Epithelial cell of prostate (primary cell): ENCODE results near the gene CHP2.
"Not testable (repeated sequence)": the region's sequence is repeated elsewhere in the genome, so short reads cannot be mapped to it uniquely, and the experiment has no call there.

Source experiments
- DNase-seq: peaks from one replicate; pipeline ENCODE4 v3.0.0-alpha.2; 2011; ENCODE audit warnings: low read depth, low spot score
- H3K27ac ChIP-seq: fragments of 450-650 bp; 2 replicates; pipeline ENCODE4 v1.5.1; 2017; ENCODE audit warnings: mild to moderate bottlenecking

Gene CHP2

DNA sequence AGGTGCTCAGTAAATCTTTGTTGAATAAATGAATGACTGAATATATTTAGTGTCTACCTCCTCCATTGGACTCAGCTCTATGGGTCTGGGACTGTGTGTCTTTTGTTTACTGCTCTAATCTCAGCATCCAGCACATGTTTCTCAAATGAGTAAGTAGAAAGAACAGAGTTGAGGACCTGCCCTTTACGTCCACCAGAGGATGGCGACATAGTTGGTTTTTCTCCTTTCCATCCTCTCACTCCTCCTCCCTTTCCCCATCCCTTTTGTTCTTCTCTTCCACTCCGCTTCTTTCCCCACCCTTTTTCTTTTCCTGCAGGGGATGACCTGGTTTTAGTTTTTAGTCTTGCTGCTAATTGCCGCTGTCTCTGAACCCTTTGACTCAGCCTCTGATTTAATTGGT lies 12.1 kb upstream of the CHP2 start:
- no peak overlapping the region for H3K27ac ChIP-seq
- DNase-seq: no peak

DNA sequence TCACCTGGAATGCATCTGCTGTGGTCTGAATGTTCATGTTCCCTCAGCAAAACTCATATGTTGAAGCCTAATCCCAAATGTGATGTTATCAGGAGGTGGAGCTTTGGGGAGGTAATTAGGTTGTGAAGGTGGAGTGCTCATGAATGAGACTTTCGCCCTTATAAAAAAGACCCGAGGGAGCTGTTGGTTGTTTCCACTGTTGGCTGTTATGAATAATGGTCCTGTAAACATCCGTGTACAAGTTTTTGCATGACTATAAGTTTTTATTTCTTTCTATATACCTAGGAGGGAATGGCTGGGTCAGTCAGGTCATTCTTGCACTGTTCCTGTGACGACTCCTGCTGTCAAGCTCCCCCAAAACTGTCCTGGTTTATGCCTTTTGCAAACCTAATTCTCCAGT lies 9.6 kb upstream of the CHP2 start:
- DNase-seq: no peak
- H3K27ac ChIP-seq: no peak overlapping the region

DNA sequence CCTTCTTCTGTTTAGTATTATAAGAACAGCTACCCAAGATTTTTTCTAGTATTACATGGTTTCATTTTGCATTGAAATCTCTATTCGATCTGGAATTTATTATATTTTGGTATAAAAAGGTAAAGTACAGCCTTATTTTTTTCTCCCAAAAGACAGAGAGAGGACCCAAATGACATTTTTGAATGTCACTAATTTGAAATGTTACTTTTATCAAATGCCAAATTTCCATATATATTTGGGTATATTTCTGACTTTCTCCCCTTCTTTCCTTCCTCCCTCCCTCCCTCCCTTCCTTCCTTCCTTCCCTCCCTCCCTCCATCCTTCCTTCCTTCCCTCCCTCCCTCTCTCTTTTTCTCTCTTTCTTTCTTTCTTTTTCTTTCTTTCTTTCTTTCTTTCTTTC lies 6.2 kb upstream of the CHP2 start:
- DNase-seq: no peak
- no peak overlapping the region for H3K27ac ChIP-seq

DNA sequence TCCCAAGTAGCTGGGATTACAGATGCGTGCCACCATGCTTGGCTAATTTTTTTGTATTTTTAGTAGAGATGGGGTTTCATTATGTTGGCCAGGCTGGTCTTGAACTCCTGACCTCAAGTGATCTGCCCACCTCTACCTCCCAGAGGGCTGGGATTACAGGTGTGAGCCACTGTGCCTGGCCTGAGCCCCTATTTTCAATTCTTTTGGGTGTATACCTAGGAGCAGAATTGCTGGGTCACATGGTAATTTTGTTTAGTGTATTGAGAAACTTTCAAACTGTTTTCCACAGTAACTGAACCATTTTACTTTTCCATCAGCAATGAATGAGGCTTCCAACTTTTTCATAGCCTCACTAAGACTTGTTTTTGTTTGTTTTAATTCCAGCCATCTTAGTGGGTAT lies 3.8 kb upstream of the CHP2 start:
- not testable (repeated sequence) for H3K27ac ChIP-seq, DNase-seq

DNA sequence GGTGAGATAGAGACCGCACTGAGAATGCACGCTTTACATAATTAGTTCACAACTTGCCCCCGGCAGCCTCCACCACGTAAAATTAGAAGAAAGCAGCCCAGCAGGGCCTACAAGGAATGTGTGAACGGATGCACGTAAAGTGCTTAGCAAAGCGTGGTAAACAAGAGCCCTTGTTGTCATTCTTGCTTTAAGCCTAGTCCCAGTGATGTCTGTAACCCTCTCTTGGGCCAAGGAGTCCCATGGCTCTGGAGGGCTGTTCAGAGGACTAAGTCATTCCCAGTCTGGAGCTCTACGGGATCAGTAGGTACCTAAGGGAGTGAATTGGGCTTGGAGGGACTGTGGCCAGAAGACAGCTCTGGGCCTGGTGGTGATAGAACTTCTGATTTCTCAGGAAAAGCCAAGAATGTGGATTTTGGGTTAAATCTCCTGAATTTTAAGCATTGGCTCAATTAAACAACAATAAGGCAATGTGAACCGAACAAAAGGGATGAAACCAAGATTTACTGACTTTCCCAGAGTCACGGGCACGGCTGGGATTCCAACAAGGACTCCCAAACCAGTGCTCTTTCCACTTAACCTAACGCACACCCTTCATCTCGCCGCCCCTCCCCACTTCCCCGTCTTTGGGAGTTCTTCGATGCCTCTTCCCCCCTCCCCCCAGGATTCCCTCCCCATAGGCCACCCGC lies 775 bp upstream of the CHP2 start:
- no peak overlapping the region for H3K27ac ChIP-seq
- DNase-seq: no peak

DNA sequence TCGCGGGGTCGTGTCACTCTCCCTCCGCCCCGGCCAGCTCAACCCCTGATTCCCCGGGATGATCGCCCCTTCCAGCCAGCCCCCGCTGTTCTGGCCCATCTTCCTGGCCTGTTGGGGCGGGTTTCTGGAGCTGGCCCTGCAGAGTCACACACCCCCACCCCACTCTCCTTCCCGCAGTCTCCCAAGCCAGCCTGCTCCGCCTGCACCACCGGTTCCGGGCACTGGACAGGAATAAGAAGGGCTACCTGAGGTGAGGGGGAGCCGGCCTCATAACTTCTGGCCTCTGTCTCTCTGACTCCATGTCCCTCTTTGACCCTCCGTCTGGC lies 621 bp downstream of the CHP2 start:
- DNase-seq: no peak
- no peak overlapping the region for H3K27ac ChIP-seq

DNA sequence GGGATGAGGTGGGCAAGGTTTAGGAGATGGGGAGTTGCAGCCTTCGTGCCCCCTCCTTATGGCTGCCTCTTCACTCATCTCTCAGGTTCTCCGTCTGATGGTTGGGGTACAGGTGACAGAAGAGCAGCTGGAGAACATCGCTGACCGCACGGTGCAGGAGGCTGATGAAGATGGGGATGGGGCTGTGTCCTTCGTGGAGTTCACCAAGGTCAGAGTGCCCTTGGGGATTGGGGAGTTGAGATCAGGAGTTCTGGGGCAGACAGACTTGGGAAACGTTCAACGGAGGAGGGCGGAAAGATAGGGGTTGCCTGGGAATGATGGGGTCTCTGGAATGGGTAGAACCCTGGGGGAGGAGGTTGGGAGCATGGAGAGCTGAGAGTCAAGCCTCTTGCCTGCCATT lies 2.3 kb downstream of the CHP2 start:
- no peak for DNase-seq
- H3K27ac ChIP-seq: no peak overlapping the region

DNA sequence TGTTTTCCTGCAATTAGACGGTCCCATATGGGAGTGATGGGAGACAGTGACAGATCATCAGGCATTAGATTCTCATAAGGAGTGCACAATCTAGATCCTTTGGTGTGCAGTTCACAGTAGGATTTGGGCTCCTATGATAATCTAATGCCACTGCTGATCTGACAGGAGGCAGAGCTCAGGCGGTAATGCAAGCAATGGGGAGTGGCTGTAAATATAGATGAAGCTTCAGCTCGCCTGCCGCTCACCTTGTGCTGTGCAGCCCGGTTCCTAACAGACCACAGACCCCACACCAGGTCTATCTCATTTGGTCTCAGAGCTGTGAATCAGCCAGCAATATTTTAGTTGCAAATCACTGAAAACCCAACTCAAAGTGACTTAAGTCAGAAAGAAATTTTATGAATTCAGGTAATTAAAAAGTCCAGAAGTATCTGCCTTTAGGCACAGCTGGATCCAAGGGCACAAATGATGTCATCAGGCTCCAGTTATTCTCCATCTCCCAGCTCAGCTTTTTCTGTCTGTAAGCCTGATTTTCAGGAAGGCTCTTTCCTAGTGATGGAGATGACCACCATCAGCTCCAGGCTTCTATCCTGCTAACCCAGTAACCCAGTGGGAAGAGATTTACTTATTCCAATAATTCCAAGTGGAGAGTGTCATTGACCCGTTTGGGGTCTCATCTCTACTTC lies 3.3 kb downstream of the CHP2 start:
- H3K27ac ChIP-seq: no peak overlapping the region
- no peak for DNase-seq

DNA sequence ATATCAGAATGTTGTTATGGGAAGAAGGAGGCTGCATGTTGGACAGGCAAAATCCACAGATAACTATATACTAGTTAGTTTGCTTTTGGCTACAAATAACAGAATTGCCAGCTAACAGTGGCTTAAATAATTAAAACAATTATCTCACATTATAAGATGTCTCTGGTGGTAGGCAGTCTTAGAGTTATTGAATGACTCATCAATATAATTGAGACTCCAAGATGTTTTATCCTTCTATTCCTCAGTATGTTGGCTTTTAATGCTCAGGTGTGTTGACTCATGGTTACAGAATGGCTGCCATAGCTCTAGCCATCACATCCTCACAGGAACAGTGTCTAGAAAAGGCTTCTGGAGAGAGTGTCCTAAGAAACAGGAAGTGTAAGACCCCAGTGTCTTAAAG lies 11.1 kb downstream of the CHP2 start:
- H3K27ac ChIP-seq: no peak overlapping the region
- DNase-seq: no peak

DNA sequence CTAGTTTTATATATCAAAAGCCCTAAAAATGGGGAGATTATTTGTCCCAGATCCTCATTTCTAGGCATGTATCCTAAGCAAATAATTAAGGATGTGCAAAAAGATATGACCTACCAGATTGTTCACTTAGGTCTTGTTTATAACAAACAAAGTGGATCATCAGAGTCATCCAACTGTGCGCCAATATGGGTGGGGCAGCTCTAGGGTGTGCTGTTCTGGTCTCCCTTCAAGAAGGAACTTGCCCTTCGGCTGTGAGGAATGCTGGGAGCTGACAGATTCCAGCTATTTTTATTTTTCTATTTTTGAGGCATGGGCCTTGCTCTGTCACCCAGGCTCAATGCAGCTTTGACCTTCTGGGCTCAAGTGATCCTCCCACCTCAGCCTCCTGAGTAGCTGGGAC lies 13.8 kb downstream of the CHP2 start:
- H3K27ac ChIP-seq: peak overlapping the region; percentile 30
- DNase-seq: peak; percentile 69

DNA sequence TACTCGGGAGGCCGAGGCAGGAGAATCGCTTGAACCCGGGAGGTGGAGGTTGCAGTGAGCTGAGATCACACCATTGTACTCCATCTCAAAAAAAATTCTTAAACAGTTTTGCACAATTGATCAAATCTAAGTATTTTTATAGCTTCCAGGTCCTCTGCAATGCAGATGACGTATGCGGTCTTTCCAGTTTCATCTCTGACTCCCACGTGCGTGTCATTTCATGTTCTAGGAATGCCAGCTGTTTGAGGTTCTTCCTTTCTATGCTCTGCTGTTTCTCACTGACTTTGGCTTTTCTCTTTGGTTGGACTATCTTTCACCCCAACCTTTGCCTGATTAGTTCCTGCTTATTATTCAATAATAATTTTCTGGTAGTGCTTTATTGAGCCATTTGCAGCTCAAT lies 16.2 kb downstream of the CHP2 start:
- peak overlapping the region; percentile 90 for H3K27ac ChIP-seq
- DNase-seq: peak; percentile 81

DNA sequence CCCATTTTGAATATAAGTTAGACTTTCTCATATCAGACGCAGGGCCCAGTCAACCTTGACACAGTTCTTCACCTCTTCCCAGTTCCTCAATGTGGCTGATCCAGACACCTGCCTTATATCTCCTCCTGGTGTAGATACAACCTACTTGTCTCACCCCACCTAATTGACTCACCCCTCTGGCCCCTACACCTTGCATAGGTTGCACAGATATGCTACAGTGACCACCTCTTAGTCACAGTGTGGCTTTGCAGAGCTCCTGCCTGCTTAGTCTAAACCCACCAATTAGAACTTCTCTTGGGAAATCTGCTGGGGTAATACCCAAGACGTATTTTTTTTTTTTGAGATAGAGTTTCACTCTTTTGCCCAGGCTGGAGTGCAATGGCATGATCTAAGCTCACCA lies 16.8 kb downstream of the CHP2 start:
- DNase-seq: peak; percentile 89
- H3K27ac ChIP-seq: peak overlapping the region; percentile 90

DNA sequence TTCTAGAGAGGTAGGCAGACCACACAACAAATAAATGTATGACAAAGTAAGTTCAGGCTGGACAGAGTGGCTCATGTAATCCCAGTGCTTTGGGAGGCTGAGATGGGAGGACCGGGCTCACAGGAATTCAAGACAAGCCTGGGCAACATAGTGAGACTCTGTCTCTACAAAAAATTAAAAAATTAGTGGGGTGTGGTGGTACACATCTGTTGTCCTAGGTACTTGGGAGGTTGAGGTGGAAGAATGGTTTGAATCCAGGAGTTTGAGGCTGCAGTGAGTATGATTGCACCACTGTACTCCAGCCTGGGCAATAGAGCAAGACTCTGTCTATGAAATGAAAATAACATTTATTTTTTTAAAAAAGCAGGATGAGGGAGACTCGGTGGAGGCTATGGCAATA lies 18.5 kb downstream of the CHP2 start:
- DNase-seq: no peak
- H3K27ac ChIP-seq: no peak overlapping the region

DNA sequence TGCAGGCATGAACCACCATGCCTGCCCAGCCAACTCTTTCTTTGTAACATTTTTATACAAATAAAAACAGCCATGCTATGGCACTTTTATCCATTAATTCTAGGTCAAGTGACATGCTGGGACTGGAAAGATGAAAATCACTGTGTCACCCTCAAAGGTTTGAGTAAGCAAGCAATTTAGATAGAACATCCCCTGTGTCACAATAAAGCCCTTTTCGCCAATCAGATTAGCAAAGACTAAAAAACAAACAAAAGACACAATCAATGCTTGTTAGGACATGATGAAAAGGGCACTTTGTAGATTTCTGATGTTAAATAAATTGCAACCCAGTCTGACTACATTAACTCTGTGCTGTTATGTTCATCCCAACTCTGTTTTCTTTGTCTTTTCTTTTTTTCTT lies 26.4 kb downstream of the CHP2 start:
- no peak for DNase-seq
- no peak overlapping the region for H3K27ac ChIP-seq

DNA sequence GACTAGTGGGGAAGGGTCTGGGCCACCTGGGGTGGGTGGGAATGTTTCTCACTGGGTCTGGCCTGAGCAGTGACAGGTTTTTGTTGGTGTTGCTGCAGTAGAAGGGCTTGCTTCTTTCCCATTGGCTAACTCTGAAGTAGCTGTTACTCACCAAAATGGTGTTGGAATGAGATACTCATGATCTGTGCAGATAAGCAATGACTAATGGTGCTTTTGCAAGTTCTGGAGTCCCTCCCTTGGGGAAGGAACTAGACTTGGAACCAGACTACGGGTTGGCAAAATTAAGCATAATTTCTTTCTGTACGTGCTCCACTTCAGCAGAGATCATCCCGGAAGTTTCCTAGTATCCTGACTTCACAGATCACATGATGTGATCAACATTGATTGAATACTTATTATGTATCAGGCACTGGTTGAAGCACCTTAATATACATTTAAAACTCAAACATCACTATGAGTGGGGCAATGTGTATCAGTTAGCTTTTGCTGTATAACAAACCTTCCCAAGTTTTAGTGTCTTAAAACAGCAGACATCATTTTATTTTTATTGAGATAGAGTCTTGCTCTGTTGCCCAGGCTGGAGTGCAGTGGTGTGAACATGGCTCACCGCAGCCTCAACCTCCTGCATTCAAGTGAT lies 30.1 kb downstream of the CHP2 start:
- DNase-seq: peak; percentile 91
- peak overlapping the region; percentile 14 for H3K27ac ChIP-seq

DNA sequence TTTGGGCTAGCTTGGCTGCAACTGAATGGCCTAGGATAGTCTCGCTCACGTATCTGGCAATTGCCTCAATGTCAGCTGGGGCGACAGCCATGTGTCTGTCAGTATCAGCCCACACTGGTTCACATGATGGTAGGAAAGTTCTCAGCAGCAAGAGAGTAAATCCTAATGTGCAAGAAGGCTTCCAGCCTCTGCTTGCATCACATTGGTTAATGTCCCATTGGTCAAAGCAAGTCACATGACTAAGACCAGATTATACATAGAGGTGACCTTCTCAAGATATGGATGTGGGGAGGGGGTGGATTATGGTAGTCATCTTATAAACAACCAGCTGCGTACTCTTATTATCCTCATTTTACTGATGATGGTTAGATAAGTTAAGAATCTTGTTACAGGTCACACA lies 31.0 kb downstream of the CHP2 start:
- DNase-seq: no peak
- no peak overlapping the region for H3K27ac ChIP-seq

DNA sequence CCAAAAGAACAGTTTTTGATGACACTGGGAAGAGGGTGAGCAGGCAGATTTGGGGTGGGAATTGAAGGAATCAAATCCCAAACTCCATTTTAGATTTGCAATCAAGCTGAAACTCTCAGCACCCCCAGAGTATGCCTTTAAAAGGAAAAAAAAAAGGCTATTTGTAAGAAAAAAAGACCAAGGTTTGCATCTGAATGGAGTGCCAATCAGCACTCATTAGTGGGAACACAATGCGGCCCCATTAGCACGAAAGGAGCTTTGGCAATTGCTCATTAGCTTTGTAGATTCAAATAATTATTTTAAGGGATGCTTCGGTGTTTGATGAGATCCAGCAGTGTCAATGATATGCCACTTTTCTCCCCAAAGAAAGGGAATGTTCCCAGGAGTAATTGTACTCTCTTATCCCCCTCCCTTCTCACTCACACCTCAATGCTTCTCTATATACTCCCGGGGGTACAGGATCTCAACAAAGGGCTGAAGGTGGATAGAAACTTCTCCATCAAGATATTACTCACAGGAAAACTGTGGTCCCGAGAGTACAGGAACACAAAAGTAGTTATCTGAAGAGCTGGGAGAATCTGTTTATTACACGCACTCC lies 32.2 kb downstream of the CHP2 start:
- DNase-seq: no peak

DNA sequence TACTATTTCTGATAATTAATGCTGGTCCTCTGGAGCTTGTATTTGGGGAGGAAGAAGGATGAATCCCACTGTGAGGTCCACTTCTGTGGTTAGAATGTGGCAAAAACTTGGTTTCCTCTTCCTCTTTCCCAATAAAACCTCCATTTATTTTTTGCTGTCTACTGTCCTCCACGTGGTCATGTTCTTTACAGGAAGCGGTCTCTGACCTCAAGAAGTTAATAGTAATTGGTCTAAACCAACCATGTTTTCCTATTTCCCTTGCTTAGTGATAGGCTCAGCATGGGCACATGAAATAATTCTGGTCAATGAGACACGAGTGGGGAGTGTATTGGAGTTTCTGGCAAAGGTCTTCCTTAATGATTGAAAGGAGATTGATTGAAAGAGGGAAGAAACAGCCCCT lies 33.9 kb downstream of the CHP2 start:
- no peak for DNase-seq
- H3K27ac ChIP-seq: no peak overlapping the region

More for the DNA sequence above, 32.2 kb downstream of the CHP2 start:
- H3K27ac ChIP-seq: no peak overlapping the region

DNA sequence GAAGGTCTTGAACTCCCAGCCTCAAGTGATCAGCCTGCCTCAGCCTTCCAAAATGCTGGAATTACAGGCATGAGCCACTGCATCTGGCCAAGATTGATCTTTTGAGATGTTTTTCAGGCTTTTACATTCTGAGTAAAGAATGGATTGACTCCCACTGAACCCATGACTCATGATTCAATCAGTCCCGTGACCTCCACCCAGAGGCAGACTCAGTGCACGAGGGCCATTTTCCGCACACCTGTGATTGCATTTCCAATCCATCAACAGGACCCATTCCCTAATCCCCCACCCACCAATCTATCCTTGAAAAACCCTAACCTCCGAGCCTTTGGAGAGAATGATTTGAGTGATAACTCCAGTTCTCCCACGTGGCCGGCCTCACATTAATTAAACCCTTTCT lies 40.6 kb downstream of the CHP2 start:
- no peak for DNase-seq

DNA sequence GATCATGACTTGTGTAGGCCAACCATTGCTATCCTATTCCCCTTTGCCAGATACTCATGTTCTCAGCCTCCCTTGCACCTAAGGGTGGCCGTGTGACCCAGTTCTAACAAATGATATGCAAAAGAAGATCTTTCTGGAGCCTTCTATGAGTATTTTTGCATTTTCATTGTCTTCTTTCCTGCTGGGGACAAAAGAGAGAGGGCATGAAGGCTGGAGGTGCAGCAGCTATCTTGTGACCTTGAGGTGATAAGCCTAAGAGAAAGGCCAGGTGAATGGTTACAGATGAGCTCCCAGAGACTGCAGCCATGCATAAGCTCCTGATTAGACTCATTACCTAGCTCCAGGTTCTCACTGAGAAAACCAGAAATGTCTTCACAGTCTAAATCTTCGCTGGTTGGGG lies 42.1 kb downstream of the CHP2 start:
- no peak for DNase-seq
- no peak overlapping the region for H3K27ac ChIP-seq

More for the DNA sequence above, 40.6 kb downstream of the CHP2 start:
- H3K27ac ChIP-seq: no peak overlapping the region

DNA sequence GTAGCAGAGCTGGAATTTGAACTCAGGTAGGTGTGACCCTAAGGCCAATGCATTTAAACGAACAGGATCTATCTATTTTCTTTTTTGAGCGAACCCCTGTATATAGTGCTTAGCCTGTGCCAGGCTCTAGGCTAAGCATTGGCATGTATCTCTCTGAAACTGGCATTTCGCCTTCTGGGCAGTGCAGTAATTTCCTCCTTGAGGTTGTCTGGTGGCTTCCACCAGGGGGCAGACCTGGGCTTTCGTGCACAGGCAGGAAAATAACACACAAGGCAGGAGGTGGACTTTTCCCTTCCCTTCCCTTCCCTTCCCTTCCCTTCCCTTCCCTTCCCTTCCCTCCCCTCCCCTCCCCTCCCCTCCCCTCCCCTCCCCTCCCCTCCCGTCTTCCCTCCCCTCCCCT lies 46.6 kb downstream of the CHP2 start:
- no peak overlapping the region for H3K27ac ChIP-seq

More for the DNA sequence above, 46.6 kb downstream of the CHP2 start:
- DNase-seq: no peak
